HepG2 (cell line): ENCODE results near the gene DDX31. TPM values are rescaled to one million over a fixed set of nuclear protein-coding genes. Genes with fewer than 3 reads are reported as not detected.

ENCODE experiments used
- ATAC-seq: fragments of 200-7000 bp; cut with Tn5 transposase; 3 replicates; pipeline ENCODE4 v1.9.1; 2020; ENCODE audit warnings: mild to moderate bottlenecking, moderate library complexity
- BruUV-seq: library from RNA; stranded (reverse); fragments of 400-500 nt; replicated peaks from 2 replicates; lab custom pipeline; 2021; lab: Mats Ljungman, UMichigan
- CTCF ChIA-PET: fragments of 300-600 bp; formaldehyde crosslinking; extraction: SDS; loops from one replicate; lab custom pipeline; 2021; ENCODE audit warnings: low total read pairs, inconsistent platforms, low intra/inter-chr PET ratio; lab: Yijun Ruan, JAX
- POLR2A ChIA-PET: fragments of 350-600 bp; sonication (Branson Sonifier 250); formaldehyde crosslinking; loops from one replicate; lab custom pipeline; 2020; ENCODE audit warnings: antibody characterized with exemption, inconsistent platforms; lab: Yijun Ruan, JAX
- DNase-seq: peaks from one replicate; pipeline ENCODE4 v3.0.0-alpha.2; 2015; ENCODE audit warnings: low spot score
- FAIRE-seq: peaks from 3 replicates; lab custom pipeline; 2011; peaks lifted over from hg19 to GRCh38; lab: Jason Lieb, UNC
- H2AFZ ChIP-seq: one replicate; pipeline ENCODE4 v1.6.1; 2011; ENCODE audit warnings: low read length, inconsistent platforms
- H3K27ac ChIP-seq: fragments of 300-600 bp; 3 replicates; pipeline ENCODE4 v1.8.0; 2011; ENCODE audit warnings: mixed run types, mild to moderate bottlenecking, mixed read lengths, low read length, inconsistent platforms; ENCODE audit not compliant: insufficient read depth; ENCODE audit errors: extremely low read length
- H3K27me3 ChIP-seq, 2 experiments: fragments of 200-600 bp in 1 of 2; 2 replicates in 1 of 2; 3 replicates in 1 of 2; pipeline versions ENCODE4 v1.6.0 to v1.8.0; 2011; ENCODE audit warnings: low read length in 2 of 2, mild to moderate bottlenecking in 2 of 2, moderate library complexity in 2 of 2, inconsistent platforms in 1 of 2; ENCODE audit not compliant: insufficient read depth in 2 of 2, control insufficient read depth in 1 of 2
- H3K36me3 ChIP-seq, 2 experiments: fragments of 200-600 bp in 1 of 2; replicated peaks in 1 of 2; 2 replicates in 1 of 2; 3 replicates in 1 of 2; pipeline versions ENCODE4 v1.5.1 to v1.8.0; 2011; ENCODE audit warnings: low read length in 2 of 2, inconsistent platforms in 1 of 2; ENCODE audit not compliant: insufficient read depth in 2 of 2, control insufficient read depth in 1 of 2
- H3K4me1 ChIP-seq: 2 replicates; pipeline ENCODE4 v1.5.1; 2012; ENCODE audit warnings: low read length, inconsistent platforms; ENCODE audit not compliant: insufficient read depth
- H3K4me2 ChIP-seq: 2 replicates; pipeline ENCODE4 v1.6.0; 2011; ENCODE audit warnings: low read depth, low read length, inconsistent platforms
- H3K4me3 ChIP-seq, 3 experiments: fragments of 200-600 bp in 1 of 3; sonication (generic), shearing (Covaris generic) in 1 of 3; replicated peaks in 1 of 3; 2 replicates each; pipeline ENCODE4 v1.5.1; 2011 to 2016; ENCODE audit warnings: low read length in 3 of 3, inconsistent platforms in 2 of 3, low read depth in 2 of 3, mild to moderate bottlenecking in 2 of 3, control low read depth in 1 of 3, mixed read lengths in 1 of 3; ENCODE audit not compliant: insufficient read depth in 1 of 3
- H3K79me2 ChIP-seq: one replicate; pipeline ENCODE4 v1.6.1; 2011; ENCODE audit warnings: low read length, inconsistent platforms; ENCODE audit not compliant: insufficient read depth
- H3K9ac ChIP-seq: 2 replicates; pipeline ENCODE4 v1.6.0; 2011; ENCODE audit warnings: mild to moderate bottlenecking, low read depth, low read length, inconsistent platforms; ENCODE audit not compliant: insufficient read depth
- H3K9me3 ChIP-seq: 2 replicates; pipeline ENCODE4 v1.5.1; 2012; ENCODE audit warnings: mild to moderate bottlenecking, low read length
- H4K20me1 ChIP-seq: 2 replicates; pipeline ENCODE4 v1.6.0; 2011; ENCODE audit warnings: inconsistent platforms, mild to moderate bottlenecking, low read length, moderate library complexity; ENCODE audit not compliant: insufficient read depth
- FOSL2 ChIP-seq: sonication (generic); formaldehyde crosslinking; IDR thresholded peaks from 2 replicates; pipeline ENCODE4 v1.4.0; 2020; ENCODE audit warnings: missing genetic modification reagents
- GLI4 ChIP-seq: sonication (generic); formaldehyde crosslinking; IDR thresholded peaks from 2 replicates; pipeline ENCODE4 v1.5.1; 2020; ENCODE audit warnings: missing genetic modification reagents, mild to moderate bottlenecking, moderate library complexity, borderline replicate concordance
- MAFK ChIP-seq, 2 experiments: IDR thresholded peaks in 1 of 2; conservative IDR thresholded peaks in 1 of 2; 2 replicates each; pipeline ENCODE4 v1.6.1; 2011; ENCODE audit warnings: improper control_type of control experiment in 2 of 2, low read length in 2 of 2
- NPAS2 ChIP-seq: sonication (generic); formaldehyde crosslinking; IDR thresholded peaks from 2 replicates; pipeline ENCODE4 v1.8.0; 2022; ENCODE audit warnings: mild to moderate bottlenecking, missing genetic modification reagents, borderline replicate concordance
- PAX8 ChIP-seq: sonication (generic); formaldehyde crosslinking; IDR thresholded peaks from 2 replicates; pipeline ENCODE4 v1.8.0; 2022; ENCODE audit warnings: mild to moderate bottlenecking, missing genetic modification reagents, borderline replicate concordance
- PRMT3 ChIP-seq: sonication (generic); formaldehyde crosslinking; IDR thresholded peaks from 2 replicates; pipeline ENCODE4 v1.8.1; 2022; ENCODE audit warnings: low read depth, mild to moderate bottlenecking, moderate library complexity, missing genetic modification reagents, borderline replicate concordance
- ZEB1 ChIP-seq: IDR thresholded peaks from 2 replicates; pipeline ENCODE4 v1.6.1; 2012; ENCODE audit warnings: mild to moderate bottlenecking, low read depth, inconsistent platforms; ENCODE audit not compliant: insufficient replicate concordance
- ZNF33A ChIP-seq: sonication (generic); formaldehyde crosslinking; IDR thresholded peaks from 2 replicates; pipeline ENCODE4 v1.5.1; 2020; ENCODE audit warnings: missing genetic modification reagents, mild to moderate bottlenecking, moderate library complexity, borderline replicate concordance
- ZNF660 ChIP-seq: sonication (generic); formaldehyde crosslinking; IDR thresholded peaks from 2 replicates; pipeline ENCODE4 v1.5.1; 2020; ENCODE audit warnings: mild to moderate bottlenecking, low read depth, missing genetic modification reagents, borderline replicate concordance
- WGBS: methylation state at CpG from one replicate; pipeline ENCODE4 v1.1.6; 2017; ENCODE audit warnings: low lambda C conversion rate; 5-methylcytosine and 5-hydroxymethylcytosine counted together
- in situ Hi-C: cut with HindIII; loops from 2 replicates; pipeline ENCODE4 v1.10.0; 2017; ENCODE audit warnings: low pct_unique_long_range_greater_than_20kb; ENCODE audit not compliant: extremely low pct_ligation_motif_present
- intact Hi-C: fragments of 100-400 bp; cut with micrococcal nuclease; formaldehyde crosslinking; loops from one replicate; pipeline ENCODE4 v1.10.0; 2022; ENCODE audit not compliant: unreplicated experiment
- polyA plus RNA-seq, 8 experiments: library from polyadenylated mRNA; depleted of rRNA in 3 of 8; stranded (reverse) in 7 of 8; unstranded in 1 of 8; fragments of >200 nt; fragmentation: Illumina TruSeq in 4 of 8; extraction: Trizol in 4 of 8; gene quantifications; 2 replicates each; pipeline versions ENCODE4 v1.2.1 to v1.2.3, GENCODE V29; 2011 to 2016; ENCODE audit warnings: low read depth in 4 of 8, missing spikeins in 1 of 8, mixed read lengths in 1 of 8; ENCODE audit not compliant: insufficient read depth in 1 of 8
- total RNA-seq, 5 experiments: library from RNA; depleted of rRNA; stranded (reverse); fragments of >200 nt; fragmentation: Illumina TruSeq; extraction: Trizol; gene quantifications; 2 replicates each; pipeline ENCODE4 v1.2.3, GENCODE V29; 2016; ENCODE audit warnings: low read depth in 1 of 5
- TF ChIP-seq, protein P1 (sequence below): sonication (generic); formaldehyde crosslinking; IDR thresholded peaks from 2 replicates; pipeline ENCODE4 v1.4.0; 2020; ENCODE audit warnings: missing genetic modification reagents; ENCODE audit errors: not compliant biosample characterization
- TF ChIP-seq, protein P2 (sequence below): sonication (generic); formaldehyde crosslinking; IDR thresholded peaks from 2 replicates; pipeline ENCODE4 v1.4.0; 2020; ENCODE audit warnings: missing genetic modification reagents, borderline replicate concordance
- TF ChIP-seq, protein P3 (sequence below): sonication (generic); formaldehyde crosslinking; IDR thresholded peaks from 2 replicates; pipeline ENCODE4 v1.4.0; 2020; ENCODE audit warnings: low read depth, mild to moderate bottlenecking, missing genetic modification reagents

The DDX31 gene
- total and polyA plus RNA-seq, 2 of the 13 experiments (the other 11 are each of a cell fraction or from before 2014, with no cell fraction given): 11.4 to 16.3 TPM

DNA sequence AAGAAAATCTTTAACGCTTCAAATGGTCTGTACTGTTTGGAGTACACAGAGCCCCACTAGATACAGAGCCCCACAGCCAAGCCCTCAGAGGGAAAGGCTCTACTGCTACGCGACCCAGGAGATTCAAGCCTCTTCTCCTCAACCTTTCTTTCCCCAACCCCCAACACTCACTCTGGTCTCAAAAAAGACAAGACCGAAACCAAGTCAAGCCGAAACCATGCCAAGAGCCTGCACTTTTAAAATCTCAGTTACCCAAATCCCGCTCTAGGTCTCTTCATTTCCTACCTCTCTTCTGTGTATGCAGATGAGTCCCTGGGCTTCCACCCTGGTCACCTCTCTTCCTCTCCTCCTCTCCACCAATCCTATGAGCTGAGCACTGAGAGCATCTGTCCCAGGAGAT lies 55.5 kb downstream of the DDX31 start:
- WGBS: 82% methylated on average over 6 of the region's 6 CpGs

GRCh38 chr9:132610661-132611060 lies 59.1 kb downstream of the DDX31 start:
- no TSS peak for BruUV-seq
- in situ Hi-C loops (no loop called here), intact Hi-C loops (no loop called here)
- no peak overlapping the region for H3K4me3 ChIP-seq
- no peaks in the 10 kb centered on the region for H3K27me3 ChIP-seq
- H3K9me3 ChIP-seq: no peaks in the 10 kb centered on the region
- no peak overlapping the region for H3K27ac ChIP-seq
- ChIA-PET CTCF (no interaction called here), POLR2A (no interaction called here)
- ATAC-seq: no peak
- FAIRE-seq: no peak
- H3K4me2 ChIP-seq: no peak overlapping the region
- no peaks in the 10 kb centered on the region for H4K20me1 ChIP-seq
- 97% methylated on average over 12 of the region's 12 CpGs for WGBS
- no peaks in the 10 kb centered on the region for H3K79me2 ChIP-seq
- H3K36me3 ChIP-seq: peaks cover 24 to 73% of the 10 kb centered on the region in 2 experiments
- no peak overlapping the region for H3K9ac ChIP-seq
- DNase-seq: no peak
- H3K4me1 ChIP-seq: no peaks in the 10 kb centered on the region
- H2AFZ ChIP-seq: no peak overlapping the region
- no peak for TF ChIP-seq PAX8 (CRISPR knock-in tag)
- no peak for TF ChIP-seq NPAS2
- TF ChIP-seq, protein P1, sequence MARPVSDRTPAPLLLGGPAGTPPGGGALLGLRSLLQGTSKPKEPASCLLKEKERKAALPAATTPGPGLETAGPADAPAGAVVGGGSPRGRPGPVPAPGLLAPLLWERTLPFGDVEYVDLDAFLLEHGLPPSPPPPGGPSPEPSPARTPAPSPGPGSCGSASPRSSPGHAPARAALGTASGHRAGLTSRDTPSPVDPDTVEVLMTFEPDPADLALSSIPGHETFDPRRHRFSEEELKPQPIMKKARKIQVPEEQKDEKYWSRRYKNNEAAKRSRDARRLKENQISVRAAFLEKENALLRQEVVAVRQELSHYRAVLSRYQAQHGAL (CRISPR knock-in tag): no peak
- TF ChIP-seq ZNF33A (CRISPR knock-in tag): no peak
- no peak for TF ChIP-seq ZEB1
- no peak for TF ChIP-seq GLI4 (CRISPR knock-in tag)
- TF ChIP-seq, protein P2, sequence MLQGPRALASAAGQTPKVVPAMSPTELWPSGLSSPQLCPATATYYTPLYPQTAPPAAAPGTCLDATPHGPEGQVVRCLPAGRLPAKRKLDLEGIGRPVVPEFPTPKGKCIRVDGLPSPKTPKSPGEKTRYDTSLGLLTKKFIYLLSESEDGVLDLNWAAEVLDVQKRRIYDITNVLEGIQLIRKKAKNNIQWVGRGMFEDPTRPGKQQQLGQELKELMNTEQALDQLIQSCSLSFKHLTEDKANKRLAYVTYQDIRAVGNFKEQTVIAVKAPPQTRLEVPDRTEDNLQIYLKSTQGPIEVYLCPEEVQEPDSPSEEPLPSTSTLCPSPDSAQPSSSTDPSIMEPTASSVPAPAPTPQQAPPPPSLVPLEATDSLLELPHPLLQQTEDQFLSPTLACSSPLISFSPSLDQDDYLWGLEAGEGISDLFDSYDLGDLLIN (CRISPR knock-in tag): no peak

More for the DNA sequence above, 55.5 kb downstream of the DDX31 start:
- no peak overlapping the region for H3K27ac ChIP-seq
- H3K4me1 ChIP-seq: no peaks in the 10 kb centered on the region
- no TSS peak for BruUV-seq
- H3K9ac ChIP-seq: no peak overlapping the region
- POLR2A ChIA-PET: no interaction called here
- TF ChIP-seq FOSL2 (CRISPR knock-in tag) (no peak), PRMT3 (no peak), MAFK (conservative IDR thresholded peaks at IDR 0.05 in 1 of 2, IDR thresholded peaks at IDR 0.05 in 1 of 2; ENCODE audit: low read length in 2 of 2) (no peak), ZNF660 (no peak)
- TF ChIP-seq, protein P3, sequence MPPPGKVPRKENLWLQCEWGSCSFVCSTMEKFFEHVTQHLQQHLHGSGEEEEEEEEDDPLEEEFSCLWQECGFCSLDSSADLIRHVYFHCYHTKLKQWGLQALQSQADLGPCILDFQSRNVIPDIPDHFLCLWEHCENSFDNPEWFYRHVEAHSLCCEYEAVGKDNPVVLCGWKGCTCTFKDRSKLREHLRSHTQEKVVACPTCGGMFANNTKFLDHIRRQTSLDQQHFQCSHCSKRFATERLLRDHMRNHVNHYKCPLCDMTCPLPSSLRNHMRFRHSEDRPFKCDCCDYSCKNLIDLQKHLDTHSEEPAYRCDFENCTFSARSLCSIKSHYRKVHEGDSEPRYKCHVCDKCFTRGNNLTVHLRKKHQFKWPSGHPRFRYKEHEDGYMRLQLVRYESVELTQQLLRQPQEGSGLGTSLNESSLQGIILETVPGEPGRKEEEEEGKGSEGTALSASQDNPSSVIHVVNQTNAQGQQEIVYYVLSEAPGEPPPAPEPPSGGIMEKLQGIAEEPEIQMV (CRISPR knock-in tag): no peak
- TF ChIP-seq, all 625 proteins: peak for 0
- Histone ChIP-seq H3K79me2 (no peaks in the 10 kb centered on the region), H3K9me3 (no peaks in the 10 kb centered on the region), H2AFZ (no peak overlapping the region), H3K27me3 (no peaks in the 10 kb centered on the region), H3K4me3 (no peak overlapping the region), H4K20me1 (no peaks in the 10 kb centered on the region), H3K4me2 (no peak overlapping the region), H3K36me3 (peaks cover 27 to 73% of the 10 kb centered on the region in 2 experiments)
- intact Hi-C loops: no loop called here
- in situ Hi-C loops: no loop called here
- no peak for FAIRE-seq
- CTCF ChIA-PET: no interaction called here
- ATAC-seq: no peak
- no peak for DNase-seq
